GM12878 (cell line): ENCODE results near the gene NUMB. TPM values are rescaled to one million over a fixed set of nuclear protein-coding genes. Genes with fewer than 3 reads are reported as not detected.

Experiments used
- ATAC-seq: fragments of 200-7000 bp; cut with Tn5 transposase; 3 replicates; pipeline ENCODE4 v1.9.1; 2020; ENCODE audit warnings: mild to moderate bottlenecking, moderate library complexity
- BruUV-seq: library from RNA; stranded (reverse); fragments of 400-500 nt; replicated peaks from 2 replicates; lab custom pipeline; 2021; lab: Mats Ljungman, UMichigan
- CTCF ChIA-PET: fragments of 300-600 bp; sonication (Branson Sonifier 250); formaldehyde crosslinking; extraction: SDS; loops from one replicate; lab custom pipeline; 2021; ENCODE audit warnings: inconsistent platforms; lab: Yijun Ruan, JAX
- POLR2A ChIA-PET: fragments of 350-600 bp; formaldehyde crosslinking; extraction: SDS; loops from one replicate; lab custom pipeline; 2021; ENCODE audit warnings: inconsistent platforms; lab: Charles Lee
- RAD21 ChIA-PET: fragments of 300-600 bp; sonication (Branson Sonifier 250); formaldehyde crosslinking; loops from one replicate; lab custom pipeline; 2023; ENCODE audit warnings: antibody characterized with exemption; ENCODE audit not compliant: unreplicated experiment; lab: Charles Lee
- SMC1A ChIA-PET: fragments of 300-600 bp; sonication (Branson Sonifier 250); formaldehyde crosslinking; loops from one replicate; lab custom pipeline; 2023; ENCODE audit not compliant: unreplicated experiment, uncharacterized antibody; lab: Charles Lee
- DNase-seq: peaks from one replicate; pipeline ENCODE4 v3.0.0-alpha.2; 2011; ENCODE audit warnings: low read depth, low spot score
- FAIRE-seq: peaks from 3 replicates; lab custom pipeline; 2011; peaks lifted over from hg19 to GRCh38; lab: Jason Lieb, UNC
- H2AFZ ChIP-seq: 2 replicates; pipeline ENCODE4 v1.6.0; 2011; ENCODE audit warnings: low read depth, low read length, control low read depth; ENCODE audit not compliant: control insufficient read depth
- H3K27ac ChIP-seq: 2 replicates; pipeline ENCODE4 v1.5.1; 2011; ENCODE audit warnings: control low read depth; ENCODE audit not compliant: control insufficient read depth, insufficient read depth
- H3K27me3 ChIP-seq, 2 experiments: replicated peaks in 1 of 2; 2 replicates each; pipeline versions ENCODE4 v1.6.0 to v1.6.1; 2011; ENCODE audit warnings: low read length in 1 of 2; ENCODE audit not compliant: control insufficient read depth in 2 of 2, insufficient read depth in 2 of 2
- H3K36me3 ChIP-seq, 2 experiments: 2 replicates each; pipeline ENCODE4 v1.5.1; 2011; ENCODE audit warnings: low read length in 1 of 2; ENCODE audit not compliant: control insufficient read depth in 2 of 2, insufficient read depth in 2 of 2
- H3K4me1 ChIP-seq: 2 replicates; pipeline ENCODE4 v1.6.1; 2011; ENCODE audit warnings: mild to moderate bottlenecking, low read length, moderate library complexity, mixed read lengths; ENCODE audit not compliant: control insufficient read depth, insufficient read depth
- H3K4me2 ChIP-seq: 2 replicates; pipeline ENCODE4 v1.6.0; 2011; ENCODE audit warnings: control low read depth; ENCODE audit not compliant: control insufficient read depth, insufficient read depth
- H3K4me3 ChIP-seq: fragments of 200-600 bp; sonication (generic); 2 replicates; pipeline ENCODE4 v1.5.1; 2016
- H3K79me2 ChIP-seq: 2 replicates; pipeline ENCODE4 v1.6.0; 2011; ENCODE audit warnings: low read length; ENCODE audit not compliant: control insufficient read depth, insufficient read depth
- H3K9ac ChIP-seq: 2 replicates; pipeline ENCODE4 v1.8.0; 2011; ENCODE audit warnings: low read length, control low read depth, mixed read lengths; ENCODE audit not compliant: control insufficient read depth, insufficient read depth
- H3K9me3 ChIP-seq: replicated peaks from 3 replicates; pipeline ENCODE4 v1.5.1; 2011; ENCODE audit warnings: mild to moderate bottlenecking, low read length; ENCODE audit not compliant: control insufficient read depth, insufficient read depth
- H4K20me1 ChIP-seq: 2 replicates; pipeline ENCODE4 v1.6.0; 2011; ENCODE audit not compliant: control insufficient read depth, insufficient read depth
- CHD4 ChIP-seq: fragments of 200-600 bp; sonication (generic); IDR thresholded peaks from 2 replicates; pipeline ENCODE4 v1.6.1; 2016; ENCODE audit warnings: mild to moderate bottlenecking
- ESRRA ChIP-seq: IDR thresholded peaks from 2 replicates; pipeline ENCODE4 v1.6.1; 2012; ENCODE audit warnings: mild to moderate bottlenecking, low read length, improper control_type of control experiment
- FOXK2 ChIP-seq: fragments of 450-650 bp; IDR thresholded peaks from 2 replicates; pipeline ENCODE4 v1.6.1; 2017; ENCODE audit warnings: mild to moderate bottlenecking, moderate library complexity
- HCFC1 ChIP-seq: fragments of 150-350 bp; IDR thresholded peaks from 2 replicates; pipeline ENCODE4 v1.6.1; 2014; ENCODE audit warnings: low read length
- HDAC6 ChIP-seq: fragments of 200-600 bp; sonication (generic); IDR thresholded peaks from one replicate; pipeline ENCODE4 v1.8.0; 2017; ENCODE audit warnings: antibody characterized with exemption; ENCODE audit not compliant: unreplicated experiment
- MTA3 ChIP-seq: IDR thresholded peaks from 2 replicates; pipeline ENCODE4 v1.6.1; 2012; ENCODE audit warnings: low read length, inconsistent platforms, borderline replicate concordance
- MYC ChIP-seq: IDR thresholded peaks from 2 replicates; pipeline ENCODE4 v1.6.1; 2011; ENCODE audit warnings: mild to moderate bottlenecking, low read length, moderate library complexity, inconsistent platforms; ENCODE audit not compliant: insufficient read depth, insufficient replicate concordance, insufficient read length, severe bottlenecking
- NFYA ChIP-seq: IDR thresholded peaks from 2 replicates; pipeline ENCODE4 v1.6.1; 2011; ENCODE audit warnings: low read depth, mild to moderate bottlenecking, low read length, improper control_type of control experiment, borderline replicate concordance
- POLR2AphosphoS5 ChIP-seq: IDR thresholded peaks from 2 replicates; pipeline ENCODE4 v1.6.1; 2011; ENCODE audit warnings: mild to moderate bottlenecking, low read length, inconsistent platforms
- RB1 ChIP-seq: fragments of 450-650 bp; formaldehyde crosslinking; IDR thresholded peaks from 2 replicates; pipeline ENCODE4 v1.6.1; 2017; ENCODE audit warnings: mild to moderate bottlenecking, borderline replicate concordance
- RELA ChIP-seq: fragments of 450-650 bp; IDR thresholded peaks from 2 replicates; pipeline ENCODE4 v1.8.0; 2014; ENCODE audit warnings: borderline replicate concordance; ENCODE audit not compliant: partially characterized antibody
- SRF ChIP-seq, 2 experiments: IDR thresholded peaks; 2 replicates each; pipeline ENCODE4 v1.6.1; 2011; ENCODE audit warnings: low read depth in 2 of 2, low read length in 2 of 2, mild to moderate bottlenecking in 1 of 2, moderate library complexity in 1 of 2
- TBL1XR1 ChIP-seq: IDR thresholded peaks from 2 replicates; pipeline ENCODE4 v1.6.1; 2012; ENCODE audit warnings: low read depth, low read length, improper control_type of control experiment
- TCF3 ChIP-seq: IDR thresholded peaks from 2 replicates; pipeline ENCODE4 v1.6.1; 2012; ENCODE audit warnings: low read depth, mild to moderate bottlenecking, low read length, borderline replicate concordance; ENCODE audit not compliant: insufficient read depth
- ZNF217 ChIP-seq: fragments of 450-650 bp; IDR thresholded peaks from 2 replicates; pipeline ENCODE4 v1.6.1; 2017; ENCODE audit warnings: antibody characterized with exemption, mild to moderate bottlenecking
- WGBS: methylation state at CpG from one replicate; pipeline ENCODE4 v1.1.6; 2016; ENCODE audit warnings: low lambda C conversion rate; ENCODE audit not compliant: insufficient replicate concordance, insufficient coverage; ENCODE audit errors: missing lambda C conversion rate; 5-methylcytosine and 5-hydroxymethylcytosine counted together
- in situ Hi-C: fragments of 300-500 bp; cut with MboI; formaldehyde crosslinking; loops from 9 replicates; pipeline ENCODE4 v1.14.3; 2018; ENCODE audit warnings: mixed read lengths
- intact Hi-C: fragments of 100-400 bp; cut with micrococcal nuclease; formaldehyde crosslinking; loops from one replicate; pipeline ENCODE4 v1.14.2; 2022; ENCODE audit not compliant: unreplicated experiment
- polyA plus RNA-seq, 11 experiments: library from polyadenylated mRNA; depleted of rRNA in 4 of 11; unstranded in 6 of 11; stranded (reverse) in 5 of 11; fragments of >200 nt; fragmentation: Nextera tagmentation in 4 of 11; fragmentation: Illumina TruSeq in 1 of 11; extraction: Ambion mirVana in 4 of 11; extraction: Trizol in 1 of 11; gene quantifications; 1 replicate in 1 of 11; 2 replicates in 10 of 11; pipeline versions ENCODE4 v1.2.1 to v1.2.3, GENCODE V29; 2011 to 2016; ENCODE audit warnings: inconsistent platforms in 2 of 11, missing spikeins in 2 of 11, low read depth in 1 of 11
- total RNA-seq, 4 experiments: library from RNA; depleted of rRNA in 3 of 4; stranded (reverse); fragments of >200 nt in 3 of 4; fragmentation: Illumina TruSeq in 1 of 4; extraction: Trizol in 1 of 4; gene quantifications; 2 replicates each; pipeline versions ENCODE4 v1.2.1 to v1.2.3, GENCODE V29; 2013 to 2021
- TF ChIP-seq, protein P1 (sequence below): fragments of 450-650 bp; IDR thresholded peaks from 2 replicates; pipeline ENCODE4 v1.6.1; 2018; ENCODE audit warnings: mild to moderate bottlenecking, low read depth, moderate library complexity; ENCODE audit not compliant: partially characterized antibody
- TF ChIP-seq, protein P2 (sequence below): fragments of 450-650 bp; IDR thresholded peaks from 2 replicates; pipeline ENCODE4 v1.6.1; 2017; ENCODE audit warnings: mild to moderate bottlenecking, moderate library complexity
- TF ChIP-seq, protein P3 (sequence below): fragments of 450-650 bp; IDR thresholded peaks from 2 replicates; pipeline ENCODE4 v1.6.1; 2017; ENCODE audit warnings: borderline replicate concordance

The NUMB gene
- total and polyA plus RNA-seq, 10 of the 15 experiments (the other 5 are each of a cell fraction or from before 2014, with no cell fraction given), result 22.0 to 147 (median 48.9) TPM

DNA sequence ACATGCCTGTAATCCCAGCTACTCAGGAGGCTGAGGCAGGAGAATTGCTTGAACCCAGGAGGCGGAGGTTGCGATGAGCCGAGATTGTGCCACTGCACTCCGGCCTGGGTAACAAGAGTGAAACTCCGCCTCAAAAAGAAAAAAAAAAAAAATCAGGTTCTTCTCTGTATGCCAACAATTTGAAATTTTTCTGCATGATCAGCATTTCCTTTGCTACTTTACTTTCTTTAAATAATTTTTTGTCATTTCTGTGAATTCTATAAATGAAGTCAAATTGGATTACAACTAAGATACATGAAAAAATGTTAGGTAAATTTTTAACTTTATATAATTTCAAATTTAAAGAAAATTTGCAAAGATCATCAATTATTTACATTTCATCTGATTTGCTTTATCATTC, 87.8 kb downstream of the NUMB start:
- ChIA-PET RAD21 (no interaction called here), CTCF (no interaction called here), SMC1A (no interaction called here), POLR2A (interaction anchor here (0.7 kb wide), 1 partner anchor 25 kb away, joined by 3 read pairs; no protein-coding TSS in a partner anchor)
- Histone ChIP-seq H3K27me3 (no peaks in the 10 kb centered on the region), H3K79me2 (no peaks in the 10 kb centered on the region), H3K9me3 (no peaks in the 10 kb centered on the region), H3K4me3 (no peak overlapping the region), H3K4me2 (no peak overlapping the region), H3K27ac (no peak overlapping the region), H2AFZ (no peak overlapping the region), H4K20me1 (no peaks in the 10 kb centered on the region), H3K36me3 (no peaks in the 10 kb centered on the region; a peak in 1 of 4 replicates), H3K9ac (no peak overlapping the region), H3K4me1 (no peaks in the 10 kb centered on the region)
- FAIRE-seq (no peak), ATAC-seq (no peak)
- WGBS, result 100% methylated on average over 4 of the region's 5 CpGs
- in situ Hi-C loops, result no loop called here
- intact Hi-C loops, result no loop called here
- no TSS peak for BruUV-seq
- TF ChIP-seq, protein P1, sequence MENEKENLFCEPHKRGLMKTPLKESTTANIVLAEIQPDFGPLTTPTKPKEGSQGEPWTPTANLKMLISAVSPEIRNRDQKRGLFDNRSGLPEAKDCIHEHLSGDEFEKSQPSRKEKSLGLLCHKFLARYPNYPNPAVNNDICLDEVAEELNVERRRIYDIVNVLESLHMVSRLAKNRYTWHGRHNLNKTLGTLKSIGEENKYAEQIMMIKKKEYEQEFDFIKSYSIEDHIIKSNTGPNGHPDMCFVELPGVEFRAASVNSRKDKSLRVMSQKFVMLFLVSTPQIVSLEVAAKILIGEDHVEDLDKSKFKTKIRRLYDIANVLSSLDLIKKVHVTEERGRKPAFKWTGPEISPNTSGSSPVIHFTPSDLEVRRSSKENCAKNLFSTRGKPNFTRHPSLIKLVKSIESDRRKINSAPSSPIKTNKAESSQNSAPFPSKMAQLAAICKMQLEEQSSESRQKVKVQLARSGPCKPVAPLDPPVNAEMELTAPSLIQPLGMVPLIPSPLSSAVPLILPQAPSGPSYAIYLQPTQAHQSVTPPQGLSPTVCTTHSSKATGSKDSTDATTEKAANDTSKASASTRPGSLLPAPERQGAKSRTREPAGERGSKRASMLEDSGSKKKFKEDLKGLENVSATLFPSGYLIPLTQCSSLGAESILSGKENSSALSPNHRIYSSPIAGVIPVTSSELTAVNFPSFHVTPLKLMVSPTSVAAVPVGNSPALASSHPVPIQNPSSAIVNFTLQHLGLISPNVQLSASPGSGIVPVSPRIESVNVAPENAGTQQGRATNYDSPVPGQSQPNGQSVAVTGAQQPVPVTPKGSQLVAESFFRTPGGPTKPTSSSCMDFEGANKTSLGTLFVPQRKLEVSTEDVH, result no peak
- TF ChIP-seq RELA, result no peak
- TF ChIP-seq FOXK2, result no peak
- TF ChIP-seq HDAC6, result no peak
- TF ChIP-seq, protein P2, sequence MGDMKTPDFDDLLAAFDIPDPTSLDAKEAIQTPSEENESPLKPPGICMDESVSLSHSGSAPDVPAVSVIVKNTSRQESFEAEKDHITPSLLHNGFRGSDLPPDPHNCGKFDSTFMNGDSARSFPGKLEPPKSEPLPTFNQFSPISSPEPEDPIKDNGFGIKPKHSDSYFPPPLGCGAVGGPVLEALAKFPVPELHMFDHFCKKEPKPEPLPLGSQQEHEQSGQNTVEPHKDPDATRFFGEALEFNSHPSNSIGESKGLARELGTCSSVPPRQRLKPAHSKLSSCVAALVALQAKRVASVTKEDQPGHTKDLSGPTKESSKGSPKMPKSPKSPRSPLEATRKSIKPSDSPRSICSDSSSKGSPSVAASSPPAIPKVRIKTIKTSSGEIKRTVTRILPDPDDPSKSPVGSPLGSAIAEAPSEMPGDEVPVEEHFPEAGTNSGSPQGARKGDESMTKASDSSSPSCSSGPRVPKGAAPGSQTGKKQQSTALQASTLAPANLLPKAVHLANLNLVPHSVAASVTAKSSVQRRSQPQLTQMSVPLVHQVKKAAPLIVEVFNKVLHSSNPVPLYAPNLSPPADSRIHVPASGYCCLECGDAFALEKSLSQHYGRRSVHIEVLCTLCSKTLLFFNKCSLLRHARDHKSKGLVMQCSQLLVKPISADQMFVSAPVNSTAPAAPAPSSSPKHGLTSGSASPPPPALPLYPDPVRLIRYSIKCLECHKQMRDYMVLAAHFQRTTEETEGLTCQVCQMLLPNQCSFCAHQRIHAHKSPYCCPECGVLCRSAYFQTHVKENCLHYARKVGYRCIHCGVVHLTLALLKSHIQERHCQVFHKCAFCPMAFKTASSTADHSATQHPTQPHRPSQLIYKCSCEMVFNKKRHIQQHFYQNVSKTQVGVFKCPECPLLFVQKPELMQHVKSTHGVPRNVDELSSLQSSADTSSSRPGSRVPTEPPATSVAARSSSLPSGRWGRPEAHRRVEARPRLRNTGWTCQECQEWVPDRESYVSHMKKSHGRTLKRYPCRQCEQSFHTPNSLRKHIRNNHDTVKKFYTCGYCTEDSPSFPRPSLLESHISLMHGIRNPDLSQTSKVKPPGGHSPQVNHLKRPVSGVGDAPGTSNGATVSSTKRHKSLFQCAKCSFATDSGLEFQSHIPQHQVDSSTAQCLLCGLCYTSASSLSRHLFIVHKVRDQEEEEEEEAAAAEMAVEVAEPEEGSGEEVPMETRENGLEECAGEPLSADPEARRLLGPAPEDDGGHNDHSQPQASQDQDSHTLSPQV, result no peak
- no peak for TF ChIP-seq ZNF217
- TF ChIP-seq POLR2AphosphoS5, result no peak
- no peak for TF ChIP-seq HCFC1
- no peak for TF ChIP-seq SRF (IDR thresholded peaks at IDR 0.05; ENCODE audit: low read depth in 2 of 2, low read length in 2 of 2)
- TF ChIP-seq, protein P3, sequence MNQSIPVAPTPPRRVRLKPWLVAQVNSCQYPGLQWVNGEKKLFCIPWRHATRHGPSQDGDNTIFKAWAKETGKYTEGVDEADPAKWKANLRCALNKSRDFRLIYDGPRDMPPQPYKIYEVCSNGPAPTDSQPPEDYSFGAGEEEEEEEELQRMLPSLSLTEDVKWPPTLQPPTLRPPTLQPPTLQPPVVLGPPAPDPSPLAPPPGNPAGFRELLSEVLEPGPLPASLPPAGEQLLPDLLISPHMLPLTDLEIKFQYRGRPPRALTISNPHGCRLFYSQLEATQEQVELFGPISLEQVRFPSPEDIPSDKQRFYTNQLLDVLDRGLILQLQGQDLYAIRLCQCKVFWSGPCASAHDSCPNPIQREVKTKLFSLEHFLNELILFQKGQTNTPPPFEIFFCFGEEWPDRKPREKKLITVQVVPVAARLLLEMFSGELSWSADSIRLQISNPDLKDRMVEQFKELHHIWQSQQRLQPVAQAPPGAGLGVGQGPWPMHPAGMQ, result no peak
- TF ChIP-seq ESRRA, result no peak
- TF ChIP-seq CHD4, result no peak
- TF ChIP-seq MTA3, result no peak
- no peak for TF ChIP-seq MYC
- no peak for TF ChIP-seq TCF3
- no peak for TF ChIP-seq RB1
- TF ChIP-seq NFYA, result no peak
- no peak for TF ChIP-seq TBL1XR1
- TF ChIP-seq, all 136 proteins: peak for 0
- DNase-seq, result no peak
